ENCODE measurements around the gene MNT.

GRCh38 chr17:2347805-2348685 lies 52.8 kb downstream of the MNT start:
- TF ChIP-seq POLR2A (IDR thresholded peaks at IDR 0.05) (no peak), CTCF (IDR thresholded peaks at IDR 0.05 in 8 of 11, conservative IDR thresholded peaks at IDR 0.05 in 3 of 11) (no peak), POLR2AphosphoS5 (IDR thresholded peaks at IDR 0.05) (no peak)

Measured in spleen (tissue), 7 donors.